SK-N-SH (cell line): ENCODE data around the gene RERG. TPM values are rescaled to one million over a fixed set of nuclear protein-coding genes. Genes with fewer than 3 reads are reported as not detected.
A peak's percentile ranks its signal among the peaks of the same experiment; 100 is the strongest.

ENCODE experiments used
- CTCF ChIA-PET: fragments of 300-600, 350-600 bp; formaldehyde crosslinking; extraction: SDS; loops from one replicate; lab custom pipeline; 2021; lab: Yijun Ruan, JAX
- POLR2A ChIA-PET: fragments of 350-600 bp; sonication (Branson Sonifier 250); formaldehyde crosslinking; extraction: SDS; loops from one replicate; lab custom pipeline; 2020; ENCODE audit warnings: antibody characterized with exemption, inconsistent platforms; lab: Yijun Ruan, JAX
- DNase-seq: peaks from one replicate; pipeline ENCODE4 v3.0.0; 2012
- H2AFZ ChIP-seq: fragments of 200-600 bp; sonication (generic); 2 replicates; pipeline ENCODE4 v1.8.1; 2016; ENCODE audit warnings: antibody characterized with exemption, mild to moderate bottlenecking, low read depth
- H3F3A ChIP-seq: fragments of 200-600 bp; sonication (generic); replicated peaks from 2 replicates; pipeline ENCODE3; 2016; ENCODE audit warnings: antibody characterized with exemption, mild to moderate bottlenecking; ENCODE audit not compliant: insufficient read depth
- H3K27ac ChIP-seq, 2 experiments: fragments of 200-500 bp in 1 of 2; fragments of 200-600 bp in 1 of 2; sonication (Bioruptor generic) in 1 of 2; sonication (generic), shearing (Covaris generic) in 1 of 2; 2 replicates each; pipeline versions ENCODE4 v1.5.1 to v1.6.1; 2014 to 2016; ENCODE audit warnings: low read depth in 2 of 2, inconsistent platforms in 1 of 2, low read length in 1 of 2, mild to moderate bottlenecking in 1 of 2, mixed read lengths in 1 of 2
- H3K27me3 ChIP-seq: fragments of 200-600 bp; sonication (generic), shearing (Covaris generic); 2 replicates; pipeline ENCODE4 v1.6.1; 2016; ENCODE audit warnings: mixed run types; ENCODE audit not compliant: insufficient read depth
- H3K36me3 ChIP-seq, 2 experiments: fragments of 200-500 bp in 1 of 2; fragments of 200-600 bp in 1 of 2; sonication (Bioruptor generic) in 1 of 2; sonication (generic) in 1 of 2; replicated peaks in 1 of 2; 2 replicates each; pipeline versions ENCODE3 to v1.5.1; 2014 to 2016; ENCODE audit warnings: low read length in 1 of 2, mild to moderate bottlenecking in 1 of 2; ENCODE audit not compliant: insufficient read depth in 2 of 2, control insufficient read depth in 1 of 2
- H3K4me1 ChIP-seq, 2 experiments: fragments of 200-500 bp in 1 of 2; fragments of 200-600 bp in 1 of 2; sonication (Bioruptor generic) in 1 of 2; sonication (generic), shearing (Covaris generic) in 1 of 2; 2 replicates each; pipeline versions ENCODE4 v1.5.1 to v1.6.1; 2014 to 2016; ENCODE audit warnings: low read depth in 1 of 2, low read length in 1 of 2, mixed run types in 1 of 2; ENCODE audit not compliant: insufficient read depth in 2 of 2, control insufficient read depth in 1 of 2
- H3K4me2 ChIP-seq: fragments of 200-600 bp; sonication (generic), shearing (Covaris generic); 2 replicates; pipeline ENCODE4 v1.6.1; 2017; ENCODE audit warnings: mixed run types
- H3K4me3 ChIP-seq, 2 experiments: fragments of 200-500 bp in 1 of 2; fragments of 200-600 bp in 1 of 2; sonication (Bioruptor generic) in 1 of 2; sonication (generic), shearing (Covaris generic) in 1 of 2; 2 replicates each; pipeline versions ENCODE4 v1.5.1 to v1.8.1; 2014 to 2016; ENCODE audit warnings: low read depth in 2 of 2, inconsistent platforms in 1 of 2, low read length in 1 of 2, mild to moderate bottlenecking in 1 of 2, mixed read lengths in 1 of 2, moderate library complexity in 1 of 2
- H3K79me2 ChIP-seq: fragments of 200-600 bp; sonication (generic); 2 replicates; pipeline ENCODE4 v1.8.1; 2017; ENCODE audit warnings: mild to moderate bottlenecking; ENCODE audit not compliant: insufficient read depth
- H3K9ac ChIP-seq: fragments of 200-600 bp; sonication (generic); 2 replicates; pipeline ENCODE4 v1.6.1; 2017; ENCODE audit warnings: mixed run types
- H3K9me2 ChIP-seq: fragments of 200-600 bp; sonication (generic); 2 replicates; pipeline ENCODE4 v1.6.1; 2017; ENCODE audit warnings: mixed run types
- H3K9me3 ChIP-seq: fragments of 200-600 bp; sonication (generic); 2 replicates; pipeline ENCODE4 v1.6.1; 2017; ENCODE audit warnings: mixed run types, mild to moderate bottlenecking, moderate library complexity
- H4K20me1 ChIP-seq: fragments of 200-600 bp; sonication (generic); 2 replicates; pipeline ENCODE4 v1.6.1; 2017; ENCODE audit warnings: mild to moderate bottlenecking, mixed run types; ENCODE audit not compliant: insufficient read depth
- CHD2 ChIP-seq: fragments of 150-350 bp; IDR thresholded peaks from 2 replicates; pipeline ENCODE4 v1.6.1; 2018; ENCODE audit warnings: low read length; ENCODE audit not compliant: partially characterized antibody
- ELF1 ChIP-seq: IDR thresholded peaks from 2 replicates; pipeline ENCODE4 v1.4.0; 2012
- EP300 ChIP-seq, 2 experiments: IDR thresholded peaks; 2 replicates each; pipeline versions ENCODE4 v1.4.0 to v1.6.1; 2012; ENCODE audit warnings: borderline replicate concordance in 1 of 2, low read depth in 1 of 2, low read length in 1 of 2
- EZH2phosphoT487 ChIP-seq: fragments of 200-600 bp; sonication (generic); IDR thresholded peaks from 2 replicates; pipeline ENCODE4 v1.6.1; 2017; ENCODE audit warnings: low read depth, mixed run types, mild to moderate bottlenecking, antibody characterized with exemption, moderate library complexity, borderline replicate concordance
- FOXJ3 ChIP-seq: sonication (generic); formaldehyde crosslinking; IDR thresholded peaks from 2 replicates; pipeline ENCODE4 v1.5.1; 2020; ENCODE audit warnings: mild to moderate bottlenecking, missing genetic modification reagents
- FOXM1 ChIP-seq: IDR thresholded peaks from 2 replicates; pipeline ENCODE4 v1.4.0; 2012; ENCODE audit warnings: low read depth, mild to moderate bottlenecking
- GABPA ChIP-seq: IDR thresholded peaks from 2 replicates; pipeline ENCODE4 v1.4.0; 2012; ENCODE audit warnings: low read depth, mild to moderate bottlenecking
- GATA2 ChIP-seq: sonication (generic); formaldehyde crosslinking; IDR thresholded peaks from 2 replicates; pipeline ENCODE4 v1.5.0; 2020; ENCODE audit warnings: mild to moderate bottlenecking, missing genetic modification reagents
- JUND ChIP-seq: IDR thresholded peaks from 2 replicates; pipeline ENCODE4 v1.4.0; 2012
- MEF2A ChIP-seq: IDR thresholded peaks from 2 replicates; pipeline ENCODE4 v1.4.0; 2012; ENCODE audit warnings: low read depth, borderline replicate concordance
- NFIC ChIP-seq: IDR thresholded peaks from 2 replicates; pipeline ENCODE4 v1.4.0; 2012; ENCODE audit warnings: borderline replicate concordance
- NRF1 ChIP-seq: IDR thresholded peaks from 2 replicates; pipeline ENCODE4 v1.6.1; 2012; ENCODE audit warnings: low read depth, mild to moderate bottlenecking, low read length
- POLR2AphosphoS5 ChIP-seq: IDR thresholded peaks from 2 replicates; pipeline ENCODE4 v1.6.1; 2012; ENCODE audit warnings: low read depth, low read length
- RAD21 ChIP-seq: IDR thresholded peaks from 2 replicates; pipeline ENCODE4 v1.6.1; 2012; ENCODE audit warnings: mild to moderate bottlenecking, low read length
- RXRA ChIP-seq: IDR thresholded peaks from 2 replicates; pipeline ENCODE4 v1.4.0; 2012; ENCODE audit warnings: low read depth, mild to moderate bottlenecking, borderline replicate concordance
- SIN3A ChIP-seq: IDR thresholded peaks from 2 replicates; pipeline ENCODE4 v1.6.1; 2012; ENCODE audit warnings: low read depth, mild to moderate bottlenecking, low read length, moderate library complexity, borderline replicate concordance
- TEAD4 ChIP-seq: IDR thresholded peaks from 2 replicates; pipeline ENCODE4 v1.4.0; 2012; ENCODE audit warnings: mild to moderate bottlenecking, borderline replicate concordance; ENCODE audit not compliant: insufficient read depth
- USF2 ChIP-seq: fragments of 150-350 bp; IDR thresholded peaks from 2 replicates; pipeline ENCODE4 v1.6.1; 2017; ENCODE audit warnings: antibody characterized with exemption, low read length, low read depth, borderline replicate concordance
- YY1 ChIP-seq: IDR thresholded peaks from 2 replicates; pipeline ENCODE4 v1.4.0; 2012; ENCODE audit warnings: low read depth, mild to moderate bottlenecking
- WGBS: methylation state at CpG from one replicate; pipeline ENCODE4 v1.1.6; 2017; ENCODE audit warnings: low lambda C conversion rate; 5-methylcytosine and 5-hydroxymethylcytosine counted together
- polyA plus RNA-seq, 3 experiments: library from polyadenylated mRNA; depleted of rRNA; stranded (reverse); fragments of >200 nt; gene quantifications; 2 replicates each; pipeline ENCODE4 v1.2.3, GENCODE V29; 2012
- TF ChIP-seq, protein P1 (sequence below): IDR thresholded peaks from 2 replicates; pipeline ENCODE4 v1.4.0; 2012; ENCODE audit warnings: low read depth, borderline replicate concordance
- TF ChIP-seq, protein P2 (sequence below): fragments of 150-350 bp; IDR thresholded peaks from 2 replicates; pipeline ENCODE4 v1.6.1; 2016; ENCODE audit warnings: mild to moderate bottlenecking, low read depth, low read length

The RERG gene
- polyA plus RNA-seq, 1 of the 3 experiments (the other 2 are of a cell fraction), result 0.49 TPM

DNA sequence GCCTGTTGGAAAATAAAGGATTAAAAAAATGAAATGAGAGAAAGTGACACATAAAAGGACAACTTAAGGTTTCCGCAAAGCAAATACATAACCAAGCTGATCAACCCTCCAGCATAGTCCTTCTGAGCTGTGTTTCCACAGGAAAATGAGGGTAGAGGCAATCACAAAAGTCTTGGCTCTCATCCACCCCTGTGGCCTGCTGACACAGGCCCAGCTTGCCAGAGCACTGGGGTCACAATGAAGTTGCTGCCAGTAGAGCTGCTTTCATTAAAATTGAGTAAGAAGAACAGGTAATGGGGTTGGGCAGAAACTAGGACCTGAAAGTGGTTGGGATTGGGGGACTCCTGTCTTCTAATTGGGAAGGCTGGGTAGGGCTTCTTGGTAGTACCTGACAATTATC is 65.9 kb downstream of the RERG start:
- TF ChIP-seq FOXM1 (no peak), JUND (no peak), CHD2 (no peak), USF2 (no peak), SIN3A (no peak), NFIC (no peak), MEF2A (no peak), ELF1 (no peak), POLR2AphosphoS5 (no peak), GABPA (no peak), NRF1 (no peak), RAD21 (no peak), GATA2 (CRISPR knock-in tag) (no peak), EP300 (IDR thresholded peaks at IDR 0.05; ENCODE audit: borderline replicate concordance in 1 of 2, low read depth in 1 of 2, low read length in 1 of 2) (no peak), YY1 (no peak), RXRA (no peak), TEAD4 (no peak)
- TF ChIP-seq, protein P1, sequence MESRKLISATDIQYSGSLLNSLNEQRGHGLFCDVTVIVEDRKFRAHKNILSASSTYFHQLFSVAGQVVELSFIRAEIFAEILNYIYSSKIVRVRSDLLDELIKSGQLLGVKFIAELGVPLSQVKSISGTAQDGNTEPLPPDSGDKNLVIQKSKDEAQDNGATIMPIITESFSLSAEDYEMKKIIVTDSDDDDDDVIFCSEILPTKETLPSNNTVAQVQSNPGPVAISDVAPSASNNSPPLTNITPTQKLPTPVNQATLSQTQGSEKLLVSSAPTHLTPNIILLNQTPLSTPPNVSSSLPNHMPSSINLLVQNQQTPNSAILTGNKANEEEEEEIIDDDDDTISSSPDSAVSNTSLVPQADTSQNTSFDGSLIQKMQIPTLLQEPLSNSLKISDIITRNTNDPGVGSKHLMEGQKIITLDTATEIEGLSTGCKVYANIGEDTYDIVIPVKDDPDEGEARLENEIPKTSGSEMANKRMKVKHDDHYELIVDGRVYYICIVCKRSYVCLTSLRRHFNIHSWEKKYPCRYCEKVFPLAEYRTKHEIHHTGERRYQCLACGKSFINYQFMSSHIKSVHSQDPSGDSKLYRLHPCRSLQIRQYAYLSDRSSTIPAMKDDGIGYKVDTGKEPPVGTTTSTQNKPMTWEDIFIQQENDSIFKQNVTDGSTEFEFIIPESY, result no peak
- no peaks in the 10 kb centered on the region for H3K9me2 ChIP-seq
- ChIA-PET POLR2A (no interaction called here), CTCF (interaction anchor here (1.2 to 5.9 kb wide), 2 partner anchors 65 to 117 kb away, joined by 4 to 54 read pairs; partner anchors contain the start of gene RERG)
- 35% methylated on average over 1 of the region's 1 CpG for WGBS
- no peaks in the 10 kb centered on the region for H3K9me3 ChIP-seq
- H3K27me3 ChIP-seq, result peaks cover 5% of the 10 kb centered on the region
- H3K9ac ChIP-seq, result no peak overlapping the region
- no peak overlapping the region for H3K4me3 ChIP-seq
- H3K4me2 ChIP-seq, result no peak overlapping the region
- H3K4me1 ChIP-seq, result no peaks in the 10 kb centered on the region
- no peaks in the 10 kb centered on the region for H3K79me2 ChIP-seq
- no peak overlapping the region for H2AFZ ChIP-seq
- H3K27ac ChIP-seq, result no peak overlapping the region
- no peaks in the 10 kb centered on the region for H3F3A ChIP-seq
- DNase-seq, result no peak
- no peaks in the 10 kb centered on the region for H4K20me1 ChIP-seq
- no peaks in the 10 kb centered on the region for H3K36me3 ChIP-seq

DNA sequence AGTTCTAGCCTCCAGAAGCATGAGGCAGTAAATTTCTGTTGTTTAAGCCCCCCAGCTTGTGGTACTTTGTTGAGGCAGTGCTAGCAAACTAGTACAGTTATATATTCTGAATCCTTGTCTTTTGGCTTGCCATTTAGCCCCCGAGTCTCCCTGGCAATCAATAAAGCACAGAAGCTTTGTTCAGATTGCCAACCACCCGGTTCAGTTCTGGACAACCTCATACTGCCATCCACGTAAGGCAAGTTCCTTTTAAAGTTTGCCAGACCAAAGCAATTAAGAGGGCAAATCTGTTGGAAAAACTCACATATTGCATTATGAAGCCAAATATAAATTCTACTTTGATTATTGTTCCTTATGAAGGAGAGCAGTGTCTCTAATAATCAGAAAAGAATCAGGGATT is 67.1 kb downstream of the RERG start:
- ChIA-PET CTCF (interaction anchor here (5.9 kb wide), 1 partner anchor 67 kb away, joined by 54 read pairs; the partner anchor contains the start of gene RERG), POLR2A (no interaction called here)
- 0 out of 2 replicates have a peak overlapping the region, but pooled peaks have one; percentile 51 for H2AFZ ChIP-seq
- H3K4me2 ChIP-seq, result no peak overlapping the region
- H3K27ac ChIP-seq, result no peak overlapping the region
- no peak overlapping the region for H3K9ac ChIP-seq
- no peaks in the 10 kb centered on the region for H3K79me2 ChIP-seq
- H3K4me3 ChIP-seq, result no peak overlapping the region
- H3K27me3 ChIP-seq, result peaks cover 5% of the 10 kb centered on the region
- no peaks in the 10 kb centered on the region for H3F3A ChIP-seq
- no peaks in the 10 kb centered on the region for H3K9me3 ChIP-seq
- no peaks in the 10 kb centered on the region for H3K36me3 ChIP-seq
- H4K20me1 ChIP-seq, result no peaks in the 10 kb centered on the region
- no peaks in the 10 kb centered on the region for H3K4me1 ChIP-seq
- no peak for DNase-seq
- WGBS, result 12% methylated on average over 3 of the region's 3 CpGs
- no peaks in the 10 kb centered on the region for H3K9me2 ChIP-seq
- no peak for TF ChIP-seq FOXM1
- TF ChIP-seq RXRA, result no peak
- TF ChIP-seq, protein P1, result no peak
- no peak for TF ChIP-seq GATA2 (CRISPR knock-in tag)
- TF ChIP-seq, protein P2, sequence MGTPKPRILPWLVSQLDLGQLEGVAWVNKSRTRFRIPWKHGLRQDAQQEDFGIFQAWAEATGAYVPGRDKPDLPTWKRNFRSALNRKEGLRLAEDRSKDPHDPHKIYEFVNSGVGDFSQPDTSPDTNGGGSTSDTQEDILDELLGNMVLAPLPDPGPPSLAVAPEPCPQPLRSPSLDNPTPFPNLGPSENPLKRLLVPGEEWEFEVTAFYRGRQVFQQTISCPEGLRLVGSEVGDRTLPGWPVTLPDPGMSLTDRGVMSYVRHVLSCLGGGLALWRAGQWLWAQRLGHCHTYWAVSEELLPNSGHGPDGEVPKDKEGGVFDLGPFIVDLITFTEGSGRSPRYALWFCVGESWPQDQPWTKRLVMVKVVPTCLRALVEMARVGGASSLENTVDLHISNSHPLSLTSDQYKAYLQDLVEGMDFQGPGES, result no peak
- TF ChIP-seq CHD2, result no peak
- TF ChIP-seq FOXJ3 (CRISPR knock-in tag), result no peak
- TF ChIP-seq EZH2phosphoT487, result no peak
- TF ChIP-seq EP300 (IDR thresholded peaks at IDR 0.05; ENCODE audit: borderline replicate concordance in 1 of 2, low read depth in 1 of 2, low read length in 1 of 2), result no peak
